NCI-H345 (cell line): Measurements from ENCODE around the gene NOXA1.

Source experiments
- DNase-seq: peaks from one replicate; lab custom pipeline; 2025; lab: John Stamatoyannopoulos, UW

The NOXA1 gene

DNA sequence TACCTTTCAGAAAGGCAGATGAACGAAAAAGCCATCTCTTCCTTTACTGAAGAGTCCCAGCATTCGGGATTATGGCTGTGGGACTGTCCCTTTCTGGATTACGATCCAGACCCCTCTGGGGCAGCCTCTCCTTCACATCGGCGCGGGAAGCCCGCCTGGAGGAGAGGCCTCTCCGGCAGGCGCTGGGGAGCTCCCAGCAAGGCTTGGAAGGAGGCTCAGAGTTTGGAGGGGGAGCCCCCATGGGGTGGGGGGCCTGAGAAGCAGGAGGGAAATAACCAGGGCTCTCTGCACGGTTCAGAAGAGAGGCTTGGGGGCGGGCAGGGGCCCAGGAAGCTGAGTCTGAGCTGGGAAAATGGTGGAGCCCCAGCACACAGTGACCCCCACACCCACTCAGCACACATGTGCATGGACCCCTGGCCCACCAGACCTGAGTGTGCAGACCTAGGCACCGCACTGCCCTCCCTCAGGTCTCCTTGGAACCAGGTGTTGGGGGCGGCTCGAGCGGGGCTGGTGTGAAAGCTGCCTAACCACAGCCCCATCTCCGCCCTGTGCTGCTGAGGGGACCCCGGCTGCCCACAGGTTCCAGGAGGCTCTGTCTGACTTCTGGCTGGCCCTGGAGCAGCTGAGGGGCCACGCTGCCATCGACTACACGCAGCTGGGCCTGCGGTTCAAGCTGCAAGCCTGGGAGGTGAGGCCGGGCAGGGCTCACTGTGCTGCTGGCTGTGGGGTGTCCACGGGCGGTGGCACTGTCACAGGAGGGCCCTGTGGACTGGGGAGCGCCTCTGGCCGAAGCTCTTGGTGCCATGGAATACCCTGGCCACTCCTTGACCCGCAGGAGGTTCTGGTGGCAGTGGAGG is 4.5 kb downstream of the NOXA1 start:
- DNase-seq: no peak

DNA sequence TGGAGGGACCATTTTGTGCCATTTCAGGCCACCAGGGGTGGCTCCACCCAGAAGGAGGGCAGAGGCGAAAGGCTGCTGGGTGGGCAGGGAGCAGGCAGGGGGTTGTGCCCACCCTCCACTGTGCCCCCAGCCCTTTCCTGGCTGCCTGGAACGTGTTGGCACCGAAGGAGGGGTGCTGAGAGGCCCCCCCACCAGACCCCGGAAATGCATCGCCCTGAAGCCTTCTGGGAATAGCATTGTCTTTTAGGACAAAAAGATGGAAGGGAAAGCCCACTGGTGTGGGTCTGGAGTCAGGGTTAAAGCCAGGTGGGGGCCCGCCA is 5.1 kb downstream of the NOXA1 start:
- DNase-seq: no peak

DNA sequence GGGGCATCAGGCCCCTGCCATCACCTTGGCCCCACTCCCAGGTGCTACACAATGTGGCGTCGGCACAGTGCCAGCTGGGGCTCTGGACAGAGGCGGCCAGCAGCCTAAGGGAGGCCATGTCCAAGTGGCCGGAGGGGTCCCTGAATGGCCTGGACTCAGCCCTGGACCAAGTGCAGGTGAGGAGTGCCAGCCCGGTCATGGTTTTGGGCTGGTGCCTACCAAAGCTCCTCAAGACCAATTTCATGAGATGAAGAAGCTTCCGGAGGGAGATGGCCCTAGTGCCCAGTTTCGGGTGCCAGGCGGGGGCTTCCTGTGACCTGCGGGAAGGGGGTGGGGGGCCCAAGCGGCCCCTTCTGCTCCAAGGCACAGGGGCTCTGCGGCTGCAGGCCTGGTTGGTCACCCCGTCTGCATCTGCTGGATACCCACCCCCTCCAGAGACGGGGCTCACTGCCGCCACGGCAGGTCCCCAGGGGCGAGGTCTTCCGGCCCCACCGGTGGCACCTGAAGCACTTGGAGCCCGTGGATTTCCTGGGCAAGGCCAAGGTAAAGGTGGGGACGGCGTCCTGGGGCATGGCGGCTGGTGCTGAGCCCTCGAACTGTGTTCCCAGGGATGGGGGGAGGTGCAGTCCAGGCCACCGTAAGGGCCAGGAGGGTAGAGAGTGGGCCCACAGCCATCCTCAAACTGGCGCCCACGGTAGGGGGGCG is 5.8 kb downstream of the NOXA1 start:
- no peak for DNase-seq

DNA sequence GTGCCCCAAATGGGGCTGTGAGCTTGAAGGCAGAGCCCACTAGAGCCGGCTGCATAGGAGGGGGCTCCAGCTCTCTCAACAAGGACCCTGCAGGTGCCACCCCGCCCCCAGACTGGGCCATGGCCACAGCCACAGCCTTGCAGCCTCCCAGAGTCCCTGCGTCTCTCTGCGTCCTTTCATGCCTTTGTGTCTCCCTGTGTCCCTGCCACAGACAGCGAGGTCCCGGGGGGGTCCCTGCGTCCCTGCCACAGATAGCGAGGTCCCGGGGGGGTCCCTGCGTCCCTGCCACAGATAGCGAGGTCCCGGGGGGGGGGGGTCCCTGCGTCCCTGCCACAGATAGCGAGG is 6.3 kb downstream of the NOXA1 start:
- DNase-seq: no peak

DNA sequence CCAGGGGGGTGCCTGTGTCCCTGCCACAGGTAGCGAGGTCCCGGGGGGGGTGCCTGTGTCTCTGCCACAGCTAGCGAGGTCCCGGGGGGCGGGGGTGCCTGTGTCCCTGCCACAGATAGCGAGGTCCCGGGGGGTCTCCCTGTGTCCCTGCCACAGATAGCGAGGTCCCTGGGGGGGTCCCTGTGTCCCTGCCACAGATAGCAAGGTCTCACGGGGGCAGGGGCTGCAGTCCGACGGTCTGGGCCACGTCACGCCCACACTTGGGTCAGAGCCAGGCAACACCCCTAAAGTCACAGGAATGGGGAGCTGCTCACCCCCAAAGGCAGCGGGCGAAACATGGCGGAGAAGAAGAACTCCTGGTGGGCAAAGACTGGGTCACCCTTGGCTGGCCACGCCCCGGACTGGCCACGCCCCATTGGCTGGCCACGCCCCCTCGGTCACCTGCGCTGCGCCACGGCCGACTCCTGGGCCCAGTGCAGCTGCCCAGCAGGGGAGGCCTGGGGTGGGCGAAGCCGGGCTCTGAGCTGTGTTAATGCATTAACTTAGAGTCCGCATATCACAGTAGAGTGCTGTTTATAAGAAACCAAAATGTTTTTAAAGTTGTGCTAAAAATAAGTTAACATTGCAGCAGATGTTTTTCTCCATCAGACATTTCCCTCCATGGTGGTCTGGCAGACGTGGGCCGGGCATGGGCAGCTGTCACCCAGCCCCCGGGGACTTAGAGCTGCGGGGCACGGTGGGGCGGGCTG is 7.0 kb downstream of the NOXA1 start:
- DNase-seq: peak; percentile 78

DNA sequence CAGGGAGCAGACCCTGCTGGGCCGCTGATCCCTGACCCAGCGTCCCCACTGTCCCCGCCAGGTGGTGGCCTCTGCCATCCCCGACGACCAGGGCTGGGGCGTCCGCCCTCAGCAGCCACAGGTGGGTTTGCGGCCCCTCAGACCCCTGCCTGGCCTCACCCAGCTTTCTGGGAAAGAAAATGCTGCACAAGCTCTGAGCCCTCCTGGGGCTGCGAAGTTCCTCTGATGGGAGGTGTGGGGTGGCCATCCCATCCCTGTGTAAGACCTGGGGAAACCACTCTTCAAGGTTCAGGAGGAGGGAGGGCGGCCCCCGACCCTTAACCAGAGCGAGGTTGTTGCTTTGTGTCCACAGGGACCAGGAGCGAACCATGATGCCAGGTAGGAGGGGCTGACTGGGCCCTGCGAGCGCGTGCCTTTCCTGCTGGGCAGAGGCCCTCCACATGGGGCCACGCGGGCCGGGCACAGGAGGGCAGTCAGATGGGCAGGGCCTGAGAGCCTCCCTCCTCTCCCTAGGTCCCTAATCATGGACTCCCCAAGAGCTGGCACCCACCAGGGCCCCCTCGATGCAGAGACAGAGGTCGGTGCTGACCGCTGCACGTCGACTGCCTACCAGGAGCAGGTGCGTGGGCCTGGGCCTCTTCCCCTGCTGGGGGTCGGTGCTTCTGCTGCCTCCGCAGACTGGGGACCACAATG is 7.7 kb downstream of the NOXA1 start:
- no peak for DNase-seq

DNA sequence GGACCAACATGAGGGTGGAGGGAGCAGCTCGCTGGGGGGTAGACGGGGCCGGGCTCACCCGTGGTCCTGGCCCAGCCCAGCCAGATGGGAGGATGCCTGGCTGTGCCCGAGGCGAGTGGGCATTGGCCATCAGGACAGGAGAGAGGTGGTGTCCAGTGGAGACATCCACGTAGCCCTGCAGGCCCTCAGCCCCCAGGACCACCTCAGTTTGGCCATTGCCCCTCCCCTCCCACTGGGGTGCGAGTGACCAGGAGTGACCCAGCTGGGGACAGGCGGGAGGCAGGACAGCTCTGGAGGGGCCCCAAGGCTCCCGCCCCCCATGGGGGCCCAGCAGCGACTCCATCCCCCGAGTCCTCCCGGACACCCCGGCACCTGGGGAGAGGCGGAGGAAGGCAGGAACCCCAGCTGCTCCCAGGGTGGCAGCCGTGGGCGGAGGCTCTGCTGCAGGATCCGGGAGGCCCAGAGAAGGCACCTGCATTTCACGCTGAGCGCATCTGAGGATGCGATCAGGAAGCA is 8.3 kb downstream of the NOXA1 start:
- DNase-seq: no peak

DNA sequence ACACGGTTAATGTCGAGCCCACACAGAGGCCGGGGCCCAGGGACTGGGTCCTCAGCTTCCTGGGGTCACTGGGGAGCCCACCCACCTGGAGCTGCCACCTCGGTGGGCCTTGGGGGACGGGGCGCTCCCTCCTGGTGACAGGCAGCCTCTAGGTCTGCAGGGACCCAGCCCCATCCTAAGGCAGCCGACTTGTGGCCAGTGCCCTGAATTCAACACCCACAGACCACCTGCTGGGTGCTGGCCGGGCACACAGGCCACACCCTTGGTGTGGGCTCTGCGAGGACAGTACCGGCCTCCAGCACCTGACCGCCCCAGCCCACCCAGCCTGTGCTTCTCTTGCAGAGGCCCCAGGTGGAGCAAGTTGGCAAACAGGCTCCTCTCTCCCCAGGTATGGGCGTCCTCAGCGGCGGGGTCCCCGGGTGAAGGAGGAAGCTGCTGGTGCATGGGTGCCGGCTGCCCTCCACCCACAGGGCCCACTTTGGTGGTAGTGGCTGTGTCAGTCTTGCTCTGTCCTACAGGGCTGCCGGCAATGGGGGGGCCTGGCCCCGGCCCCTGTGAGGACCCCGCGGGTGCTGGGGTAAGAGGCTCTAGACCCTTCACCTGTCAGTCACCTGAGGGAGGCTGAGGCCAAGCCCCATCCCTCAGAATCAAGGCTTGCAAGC is 9.6 kb downstream of the NOXA1 start:
- no peak for DNase-seq

DNA sequence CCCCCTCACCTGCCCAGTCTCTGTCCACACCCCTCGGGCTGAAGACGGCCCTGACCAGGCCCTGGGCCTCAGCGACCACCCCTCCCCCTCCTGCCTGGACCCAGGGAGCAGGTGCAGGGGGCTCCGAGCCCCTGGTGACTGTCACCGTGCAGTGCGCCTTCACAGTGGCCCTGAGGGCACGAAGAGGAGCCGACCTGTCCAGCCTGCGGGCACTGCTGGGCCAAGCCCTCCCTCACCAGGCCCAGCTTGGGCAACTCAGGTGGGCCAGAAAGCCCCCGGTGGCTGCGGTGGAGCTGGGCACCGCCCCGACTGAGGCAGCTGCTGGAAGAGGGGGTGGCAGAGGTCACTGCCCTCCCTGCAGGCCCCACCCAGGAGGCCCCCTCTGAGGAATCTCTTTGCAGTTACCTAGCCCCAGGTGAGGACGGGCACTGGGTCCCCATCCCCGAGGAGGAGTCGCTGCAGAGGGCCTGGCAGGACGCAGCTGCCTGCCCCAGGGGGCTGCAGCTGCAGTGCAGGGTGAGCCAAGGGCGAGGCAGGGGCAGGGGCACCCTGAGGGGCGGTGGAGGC is 10.2 kb downstream of the NOXA1 start:
- DNase-seq: no peak

DNA sequence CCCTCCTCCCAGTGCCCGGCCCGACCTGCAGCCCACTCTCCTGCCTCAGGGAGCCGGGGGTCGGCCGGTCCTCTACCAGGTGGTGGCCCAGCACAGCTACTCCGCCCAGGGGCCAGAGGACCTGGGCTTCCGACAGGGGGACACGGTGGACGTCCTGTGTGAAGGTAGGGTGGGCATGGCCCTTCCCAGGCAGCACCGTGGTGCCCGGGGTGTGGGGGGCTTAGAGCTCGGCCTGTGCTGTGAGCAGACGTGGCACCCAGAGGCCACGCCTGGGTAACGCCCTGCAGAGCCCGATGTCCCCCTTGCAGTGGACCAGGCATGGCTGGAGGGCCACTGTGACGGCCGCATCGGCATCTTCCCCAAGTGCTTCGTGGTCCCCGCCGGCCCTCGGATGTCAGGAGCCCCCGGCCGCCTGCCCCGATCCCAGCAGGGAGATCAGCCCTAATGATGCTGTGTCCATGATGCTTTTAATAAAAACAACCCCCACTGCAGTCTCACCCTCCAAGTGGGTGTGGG is 10.8 kb downstream of the NOXA1 start:
- no peak for DNase-seq

DNA sequence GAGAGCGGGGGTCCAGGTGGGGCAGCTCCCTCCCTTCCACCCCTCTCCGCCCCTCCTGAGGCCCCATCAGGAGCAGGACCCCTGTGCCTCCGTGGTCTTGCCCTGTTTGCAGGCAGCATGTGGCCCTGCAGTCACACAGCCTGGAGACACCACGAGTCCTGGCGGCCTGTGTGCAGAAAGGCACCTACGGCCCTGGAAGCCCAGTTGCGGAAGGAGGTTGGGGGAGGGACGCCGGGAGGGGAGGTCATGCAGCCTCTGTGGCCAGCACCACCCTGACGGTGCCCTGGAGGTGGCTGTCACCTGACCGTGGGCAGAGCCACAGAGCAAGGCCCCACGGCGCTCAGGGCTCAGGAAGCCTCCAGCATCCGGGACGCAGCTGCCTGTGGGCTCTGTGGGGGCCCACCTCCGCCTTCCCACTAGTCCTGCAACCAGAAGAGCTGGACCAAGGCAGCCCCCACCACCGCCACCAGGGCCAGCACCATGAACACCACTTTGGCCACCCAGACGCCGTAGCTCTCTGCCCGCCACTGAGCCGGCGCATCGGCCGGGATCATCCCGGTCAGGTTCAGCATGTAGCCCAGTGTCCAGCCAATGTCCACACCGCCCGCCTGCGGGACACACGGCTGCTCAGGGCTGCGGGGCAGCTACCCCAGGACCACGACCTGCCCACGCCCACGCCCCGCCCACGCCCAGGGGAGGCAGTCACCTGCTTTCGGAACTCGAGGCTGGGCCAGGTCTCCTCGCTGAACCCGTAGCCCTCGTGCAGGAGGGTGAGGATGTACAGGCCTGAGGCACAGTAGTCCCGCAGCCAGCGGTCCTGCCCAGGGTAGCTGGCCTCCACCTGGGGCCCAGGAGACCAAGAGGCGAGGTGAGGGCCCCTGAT is 11.5 kb downstream of the NOXA1 start:
- no peak for DNase-seq

DNA sequence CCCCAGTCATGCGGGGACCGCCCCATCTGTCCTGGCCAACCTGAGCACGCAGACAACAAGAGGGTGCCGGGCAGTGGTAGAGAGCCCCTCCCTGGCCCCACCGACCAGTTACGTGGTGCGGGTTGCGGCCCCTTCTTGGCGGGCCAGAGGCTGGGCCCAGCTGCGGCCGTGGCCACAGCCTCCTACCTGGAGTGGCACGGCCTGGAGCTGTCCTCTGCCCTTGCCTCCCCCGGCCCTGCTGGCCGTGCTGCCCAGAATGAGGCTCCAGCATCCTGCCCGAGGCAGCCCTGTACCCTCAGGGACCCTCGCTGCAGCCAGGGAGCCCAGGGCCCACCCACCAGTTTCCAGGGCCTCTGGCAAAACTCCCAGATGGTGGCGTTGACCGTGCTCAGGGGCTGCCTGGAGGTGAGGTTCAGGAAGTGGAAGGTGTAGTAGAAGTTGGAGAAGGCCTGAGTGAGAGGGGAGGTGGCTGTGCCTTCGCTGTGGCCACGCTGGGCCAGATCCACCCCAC is 12.2 kb downstream of the NOXA1 start:
- DNase-seq: no peak

DNA sequence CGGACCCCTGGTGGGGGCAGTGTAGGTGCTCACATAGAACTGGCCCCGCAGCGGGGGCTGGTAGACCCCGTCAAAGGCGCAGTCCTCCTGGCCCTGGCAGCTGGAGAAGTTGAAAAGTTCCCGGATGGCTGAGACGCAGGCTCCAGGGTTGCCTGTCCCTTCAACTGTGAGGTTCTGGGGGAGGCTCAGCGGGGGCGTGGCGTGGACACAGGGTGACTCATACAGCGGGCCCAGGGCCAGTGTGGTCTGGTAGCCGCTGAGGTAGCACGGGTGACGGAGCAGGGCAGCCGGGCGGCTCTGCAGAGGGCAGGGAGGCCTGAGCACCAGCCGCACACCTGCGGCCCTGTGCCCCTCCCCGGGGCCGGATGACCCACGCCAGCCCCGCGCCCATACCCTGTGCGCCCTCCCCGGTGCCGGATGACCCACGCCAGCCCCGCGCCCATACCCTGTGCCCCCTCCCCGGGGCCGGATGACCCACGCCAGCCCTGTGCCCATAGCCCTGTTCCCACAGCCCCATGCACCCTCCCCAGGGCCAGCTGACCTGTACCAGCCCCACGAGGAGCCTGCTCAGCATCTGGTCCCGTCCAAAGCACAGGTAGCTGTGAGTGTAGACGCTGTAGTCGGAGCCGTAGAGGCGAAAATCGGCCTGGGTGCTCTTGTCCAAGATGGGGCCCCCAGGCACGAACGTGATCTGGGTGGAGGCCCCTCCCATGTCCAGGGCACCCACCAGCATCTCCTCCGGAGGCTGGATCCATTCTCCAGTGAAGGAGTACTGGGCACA is 13.0 kb downstream of the NOXA1 start:
- no peak for DNase-seq

DNA sequence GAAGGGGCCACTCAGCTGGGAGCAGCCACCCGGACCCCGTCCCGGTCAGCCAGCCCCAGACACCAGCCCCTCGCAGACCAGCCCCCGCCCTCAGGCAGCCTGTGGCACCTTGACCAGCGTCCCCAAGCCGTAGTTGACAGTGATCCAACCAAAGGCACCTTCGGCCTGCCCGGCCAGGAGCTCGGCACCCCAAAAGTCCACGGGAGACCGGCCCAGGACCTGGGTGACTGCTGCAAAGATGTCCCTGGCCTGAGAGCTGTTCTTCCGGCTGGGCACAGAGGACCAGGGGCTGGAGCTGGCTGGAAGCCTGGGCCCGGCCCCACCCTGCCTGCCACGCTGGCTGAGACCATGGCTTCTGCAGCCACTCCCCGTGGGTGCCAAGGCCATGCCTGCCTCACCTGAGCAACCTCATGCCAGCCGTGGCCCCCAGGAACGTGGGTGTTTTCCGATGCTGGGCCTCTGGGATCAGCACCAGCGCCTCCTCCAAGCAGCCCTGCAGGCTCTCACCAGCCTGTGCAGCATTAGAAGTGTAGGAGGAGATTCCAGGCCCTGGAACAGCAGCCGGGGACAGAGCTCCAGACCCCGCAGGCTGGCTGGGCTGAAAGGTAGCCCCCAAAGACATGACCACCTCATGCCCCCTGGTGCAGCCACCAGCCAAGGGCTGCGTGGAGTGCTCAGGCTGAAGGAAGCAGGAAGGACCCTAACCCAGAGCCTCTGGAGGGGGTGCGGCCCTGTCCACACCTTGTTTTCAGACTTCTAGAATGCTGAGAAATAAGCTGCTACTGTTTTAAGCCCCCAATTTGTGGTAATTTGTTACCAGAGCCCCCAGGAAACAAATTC is 13.8 kb downstream of the NOXA1 start:
- DNase-seq: no peak

DNA sequence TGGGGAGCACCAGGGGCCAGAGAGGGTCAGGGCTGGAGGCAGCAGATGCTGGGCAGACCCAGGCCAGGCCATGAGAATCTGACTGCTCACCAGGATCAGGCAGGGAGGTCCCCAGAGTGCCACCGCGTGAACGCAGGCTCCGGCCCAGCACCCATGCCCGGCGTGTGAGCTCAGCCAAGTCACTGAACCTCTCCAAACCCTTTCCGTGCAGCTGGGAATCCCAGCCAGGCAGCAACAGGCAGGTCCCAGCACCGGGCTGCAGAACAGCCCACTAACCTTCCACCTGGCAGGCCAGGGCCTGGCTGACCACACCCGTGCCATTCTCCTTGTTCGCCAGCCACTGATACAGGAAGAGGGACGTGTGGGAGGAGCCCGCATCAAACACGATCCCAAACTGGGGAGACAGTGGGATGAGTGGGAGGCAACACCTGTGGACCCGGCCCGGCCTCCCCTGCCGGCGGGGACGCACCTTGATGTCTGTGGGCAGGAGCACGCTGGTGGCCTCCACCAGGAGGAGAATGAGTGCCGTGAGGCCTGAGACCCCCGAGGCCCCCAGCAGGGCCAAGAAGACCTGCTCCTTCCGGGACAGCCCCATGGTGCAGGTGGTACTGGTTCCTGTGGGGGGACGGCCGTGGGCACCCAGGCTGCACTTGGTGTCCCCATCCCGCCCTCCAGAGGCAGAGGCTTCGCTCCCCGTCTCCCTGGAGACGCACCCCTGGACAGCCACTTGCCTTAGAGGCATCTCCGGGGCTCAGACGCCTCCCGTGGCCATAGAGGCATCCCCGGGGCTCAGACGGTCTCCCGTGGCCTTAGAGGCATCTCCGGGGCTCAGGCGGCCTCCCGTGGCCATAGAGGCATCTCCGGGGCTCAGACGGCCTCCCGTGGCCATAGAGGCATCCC is 14.7 kb downstream of the NOXA1 start:
- no peak for DNase-seq

DNA sequence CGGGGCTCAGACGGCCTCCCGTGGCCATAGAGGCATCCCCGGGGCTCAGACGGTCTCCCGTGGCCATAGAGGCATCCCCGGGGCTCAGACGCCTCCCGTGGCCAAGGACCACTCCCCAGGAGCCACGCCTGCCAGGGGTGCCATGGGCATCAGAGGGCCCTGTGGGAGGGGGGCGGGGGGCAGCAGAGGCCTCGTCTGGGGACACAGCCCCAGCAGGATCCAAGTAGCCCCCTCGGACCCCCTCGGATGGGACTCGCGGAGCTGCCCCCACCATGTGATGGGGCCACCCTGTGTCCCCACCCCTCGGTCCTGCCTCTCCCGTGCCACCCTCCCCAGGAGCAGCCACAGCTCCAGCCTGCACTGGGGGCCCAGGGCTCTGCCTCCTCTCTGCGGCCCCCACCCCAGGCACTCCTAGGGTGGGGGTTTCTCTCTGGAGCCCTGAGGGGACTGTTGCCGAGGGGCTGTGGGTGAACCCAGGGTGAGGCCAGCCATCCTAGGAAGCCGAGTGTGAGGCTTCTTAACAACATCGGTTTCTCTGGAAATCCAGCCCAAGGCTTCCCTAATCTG is 15.5 kb downstream of the NOXA1 start:
- DNase-seq: no peak
